Gastroesophageal sphincter (tissue), 4 donors: ENCODE measurements around the gene DOCK4. TPM values are rescaled to one million over a fixed set of nuclear protein-coding genes. Genes with fewer than 3 reads are reported as not detected.

Experiments
- ATAC-seq: fragments of 150-250 bp; one replicate; pipeline ENCODE4 v1.9.1; 2016; ENCODE audit warnings: mild to moderate bottlenecking, moderate library complexity
- H3K27ac ChIP-seq, 4 donors: fragments of 200-600 bp; sonication (generic) in 3 of 4; 1 replicate in 3 of 4; 2 replicates in 1 of 4; pipeline ENCODE4 v1.5.1; 2016 to 2019
- H3K27me3 ChIP-seq: fragments of 200-600 bp; sonication (generic); one replicate; pipeline ENCODE4 v1.5.1; 2019
- H3K36me3 ChIP-seq, 2 donors: fragments of 200-600 bp; sonication (generic); one replicate each; pipeline ENCODE4 v1.5.1; 2019; ENCODE audit warnings: control low read depth in 1 of 2
- H3K4me1 ChIP-seq, 3 donors: fragments of 200-600 bp; sonication (generic); 1 replicate in 2 of 3; 2 replicates in 1 of 3; pipeline ENCODE4 v1.5.1; 2016 to 2019; ENCODE audit warnings: control low read depth in 2 of 3
- H3K4me3 ChIP-seq, 2 donors: fragments of 200-600 bp; sonication (generic); one replicate each; pipeline ENCODE4 v1.5.1; 2019; ENCODE audit warnings: mild to moderate bottlenecking in 1 of 2, moderate library complexity in 1 of 2
- H3K9me3 ChIP-seq, 3 donors: fragments of 200-600 bp; sonication (generic); one replicate each; pipeline ENCODE4 v1.5.1; 2017 to 2019; ENCODE audit warnings: control low read depth in 2 of 3
- CTCF ChIP-seq, 4 experiments: fragments of 200-600 bp in 2 of 4; fragments of 450-650 bp in 2 of 4; sonication (generic) in 1 of 4; IDR thresholded peaks; one replicate each; pipeline ENCODE4 v1.5.1; 2017 to 2019; ENCODE audit warnings: antibody characterized with exemption in 4 of 4, mild to moderate bottlenecking in 2 of 4, moderate library complexity in 2 of 4
- EP300 ChIP-seq: sonication (generic); formaldehyde crosslinking; IDR thresholded peaks from one replicate; pipeline ENCODE4 v1.6.1; 2017; ENCODE audit warnings: antibody characterized with exemption, mild to moderate bottlenecking
- POLR2A ChIP-seq, 2 donors: fragments of 450-650 bp; IDR thresholded peaks; one replicate each; pipeline ENCODE4 v1.6.1; 2017; ENCODE audit warnings: antibody characterized with exemption in 2 of 2, mild to moderate bottlenecking in 2 of 2, moderate library complexity in 1 of 2
- POLR2AphosphoS5 ChIP-seq: sonication (generic); formaldehyde crosslinking; IDR thresholded peaks from one replicate; pipeline ENCODE4 v1.6.1; 2017; ENCODE audit warnings: antibody characterized with exemption
- WGBS, 2 donors: methylation state at CpG; one replicate each; pipeline ENCODE4 v1.1.5; 2018; ENCODE audit warnings: low coverage in 1 of 2; 5-methylcytosine and 5-hydroxymethylcytosine counted together
- total RNA-seq, 4 donors: library from RNA; depleted of rRNA; stranded (reverse); fragments of >200 nt; gene quantifications; one replicate each; pipeline ENCODE4 v1.1.0, GENCODE V29; 2016

DOCK4 gene
- total RNA-seq, 4 donors from 2014 or later: 14.0 to 34.1 (median 24.2) TPM

- no peaks in the 10 kb centered on the region for H3K4me1 ChIP-seq
- ATAC-seq: no peak
- H3K9me3 ChIP-seq: no peaks in the 10 kb centered on the region
- TF ChIP-seq CTCF (IDR thresholded peaks at IDR 0.05) (no peak), POLR2AphosphoS5 (no peak), EP300 (no peak), POLR2A (IDR thresholded peaks at IDR 0.05) (no peak)
- peaks cover 0 to 6% of the 10 kb centered on the region in 2 donors for H3K36me3 ChIP-seq
- 77 to 78% methylated on average over 2 to 3 of the region's 4 CpGs for WGBS, 2 donors
- H3K27ac ChIP-seq: no peak overlapping the region
- no peaks in the 10 kb centered on the region for H3K27me3 ChIP-seq
- H3K4me3 ChIP-seq: no peak overlapping the region
Observed at GRCh38 chr7:111750228-111750627, 456.0 kb downstream of the DOCK4 start.

- Histone ChIP-seq H3K4me1 (peaks cover 0 to 3% (median 0%) of the 10 kb centered on the region in 3 donors), H3K36me3 (peaks cover 0 to 1% of the 10 kb centered on the region in 2 donors), H3K4me3 (no peak overlapping the region), H3K9me3 (no peaks in the 10 kb centered on the region), H3K27ac (no peak overlapping the region), H3K27me3 (no peaks in the 10 kb centered on the region)
- no peak for ATAC-seq
- TF ChIP-seq EP300 (no peak), POLR2AphosphoS5 (no peak), CTCF (IDR thresholded peaks at IDR 0.05) (no peak), POLR2A (IDR thresholded peaks at IDR 0.05) (no peak)
- WGBS, 2 donors: 91 to 100% methylated on average over 2 of the region's 2 CpGs
Observed at GRCh38 chr7:111749625-111750024, 456.6 kb downstream of the DOCK4 start.

- ATAC-seq: no peak
- H3K27ac ChIP-seq: no peak overlapping the region
- TF ChIP-seq POLR2AphosphoS5: no peak
- TF ChIP-seq POLR2A (IDR thresholded peaks at IDR 0.05): no peak
- no peak for TF ChIP-seq CTCF (IDR thresholded peaks at IDR 0.05)
- TF ChIP-seq EP300: no peak
- H3K9me3 ChIP-seq: no peaks in the 10 kb centered on the region
- no peak overlapping the region for H3K4me3 ChIP-seq
- H3K36me3 ChIP-seq: peaks cover 0 to 10% of the 10 kb centered on the region in 2 donors
- H3K4me1 ChIP-seq: peaks cover 0 to 4% (median 0%) of the 10 kb centered on the region in 3 donors
- no peaks in the 10 kb centered on the region for H3K27me3 ChIP-seq
Observed at GRCh38 chr7:111747718-111748117, 458.5 kb downstream of the DOCK4 start.

- TF ChIP-seq POLR2AphosphoS5 (no peak), POLR2A (IDR thresholded peaks at IDR 0.05) (no peak), CTCF (IDR thresholded peaks at IDR 0.05) (no peak), EP300 (no peak)
- 88 to 98% methylated on average over 4 of the region's 4 CpGs for WGBS, 2 donors
- Histone ChIP-seq H3K27me3 (no peaks in the 10 kb centered on the region), H3K4me1 (peaks cover 0 to 4% (median 0%) of the 10 kb centered on the region in 3 donors), H3K4me3 (no peak overlapping the region), H3K36me3 (peaks cover 0 to 10% of the 10 kb centered on the region in 2 donors), H3K9me3 (no peaks in the 10 kb centered on the region), H3K27ac (no peak overlapping the region)
- ATAC-seq: no peak
Observed at GRCh38 chr7:111746950-111747349, 459.2 kb downstream of the DOCK4 start.

GRCh38 chr7:111744501-111745155 lies 461.6 kb downstream of the DOCK4 start:
- H3K27me3 ChIP-seq: no peaks in the 10 kb centered on the region
- 48 to 58% methylated on average over 2 of the region's 2 CpGs for WGBS, 2 donors

More at GRCh38 chr7:111744501-111745155, 461.6 kb downstream of the DOCK4 start:
- TF ChIP-seq POLR2AphosphoS5: no peak
- TF ChIP-seq POLR2A (IDR thresholded peaks at IDR 0.05): no peak
- TF ChIP-seq CTCF (IDR thresholded peaks at IDR 0.05): no peak
- TF ChIP-seq EP300: no peak
- Histone ChIP-seq H3K4me3 (no peak overlapping the region), H3K36me3 (peaks cover 0 to 16% of the 10 kb centered on the region in 2 donors), H3K9me3 (no peaks in the 10 kb centered on the region), H3K27ac (no peak overlapping the region), H3K4me1 (peaks cover 0 to 4% (median 0%) of the 10 kb centered on the region in 3 donors)
- ATAC-seq: no peak
